Tibial nerve (tissue), 4 donors: ENCODE data around the gene ZFP42.

Experiments
- CTCF ChIP-seq, 5 experiments: fragments of 200-600 bp in 3 of 5; fragments of 450-650 bp in 2 of 5; sonication (generic) in 3 of 5; IDR thresholded peaks; one replicate each; pipeline ENCODE4 v1.5.1; 2016 to 2019; ENCODE audit warnings: antibody characterized with exemption in 5 of 5, mild to moderate bottlenecking in 3 of 5, moderate library complexity in 2 of 5
- EP300 ChIP-seq, 2 donors: sonication (generic); formaldehyde crosslinking; IDR thresholded peaks; one replicate each; pipeline ENCODE4 v1.6.1; 2017; ENCODE audit warnings: antibody characterized with exemption in 2 of 2, mild to moderate bottlenecking in 1 of 2
- POLR2A ChIP-seq, 2 donors: fragments of 450-650 bp; IDR thresholded peaks; one replicate each; pipeline ENCODE4 v1.6.1; 2017; ENCODE audit warnings: antibody characterized with exemption in 2 of 2, mild to moderate bottlenecking in 2 of 2, moderate library complexity in 2 of 2

GRCh38 chr4:188002751-188003150 lies 7.2 kb downstream of the ZFP42 start:
- no peak for TF ChIP-seq CTCF (IDR thresholded peaks at IDR 0.05)
- TF ChIP-seq POLR2A (IDR thresholded peaks at IDR 0.05) = no peak
- no peak for TF ChIP-seq EP300 (IDR thresholded peaks at IDR 0.05)
